Activated T-cell treated with anti-CD3 and anti-CD28 coated beads for 1 hour (primary cell): ENCODE measurements around the gene PRR36.
A peak's percentile ranks its signal among the peaks of the same experiment; 100 is the strongest.

Experiments
- DNase-seq: peaks from one replicate; pipeline ENCODE4 v3.0.0-alpha.2; 2020; ENCODE audit warnings: low read depth

PRR36 gene

GRCh38 chr19:7912697-7913564, 38.7 kb upstream of the PRR36 start:
- DNase-seq, result no peak

- no peak for DNase-seq
Measured at GRCh38 chr19:7912144-7912696, 38.0 kb upstream of the PRR36 start.

GRCh38 chr19:7911508-7912143, 37.4 kb upstream of the PRR36 start:
- no peak for DNase-seq

GRCh38 chr19:7910321-7911161, 36.4 kb upstream of the PRR36 start:
- DNase-seq, result no peak

GRCh38 chr19:7909471-7910067, 35.4 kb upstream of the PRR36 start:
- no peak for DNase-seq

GRCh38 chr19:7908742-7909461, 34.7 kb upstream of the PRR36 start:
- DNase-seq, result no peak

GRCh38 chr19:7908078-7908699, 34.0 kb upstream of the PRR36 start:
- DNase-seq, result no peak

GRCh38 chr19:7907544-7907943, 33.4 kb upstream of the PRR36 start:
- no peak for DNase-seq

GRCh38 chr19:7907122-7907521, 32.9 kb upstream of the PRR36 start:
- DNase-seq, result no peak

- no peak for DNase-seq
Measured at GRCh38 chr19:7905859-7906258, 31.7 kb upstream of the PRR36 start.

- DNase-seq, result no peak
Measured at GRCh38 chr19:7905268-7905667, 31.1 kb upstream of the PRR36 start.

- DNase-seq, result no peak
Measured at GRCh38 chr19:7904074-7905020, 30.2 kb upstream of the PRR36 start.

GRCh38 chr19:7903244-7904073, 29.3 kb upstream of the PRR36 start, which contains the start of gene MAP2K7:
MAP2K7 (plus strand) TSS chr19:7903877; CDS start chr19:7903945, 68 bp downstream.
- peak; percentile 100 for DNase-seq

GRCh38 chr19:7902796-7903243, 28.6 kb upstream of the PRR36 start:
- DNase-seq, result no peak

- DNase-seq, result no peak
Measured at GRCh38 chr19:7901337-7901736, 27.1 kb upstream of the PRR36 start.

- no peak for DNase-seq
Measured at GRCh38 chr19:7900931-7901330, 26.7 kb upstream of the PRR36 start.

GRCh38 chr19:7900401-7900870, 26.2 kb upstream of the PRR36 start:
- DNase-seq, result no peak

- DNase-seq, result no peak
Measured at GRCh38 chr19:7899751-7900378, 25.7 kb upstream of the PRR36 start.
